Measurements from ENCODE around the gene DUSP9. TPM values are rescaled to one million over a fixed set of nuclear protein-coding genes. Genes with fewer than 3 reads are reported as not detected.

The DUSP9 gene
- total RNA-seq, 8 experiments from 2014 or later, result 0.43 to 2.1 (median 0.77) TPM; not detected in 1

GRCh38 chrX:153649915-153650782, 3.1 kb downstream of the DUSP9 start:
- H3K4me1 ChIP-seq (replicated peaks in 1 of 2), result peaks cover 0 to 9% of the 10 kb centered on the region in 2 donors
- H3K4me3 ChIP-seq, result no peak overlapping the region
- no peak overlapping the region for H3K27ac ChIP-seq
- no peak for ATAC-seq (replicated peaks in 6 of 8)
- in situ Hi-C loops (cut with MboI; ENCODE audit: low pct_unique_long_range_greater_than_20kb in 2 of 9, low sequenced_read_pairs in 9 of 9, unreplicated experiment in 9 of 9), result loop anchor here in 3 of 9 experiments (25.0 kb wide), 2 partner anchors 88 to 113 kb away; no protein-coding TSS in a partner anchor
- no CpG with 5 or more reads among the region's 41 CpGs for WGBS, 10 experiments

GRCh38 chrX:153650959-153651358, 4.0 kb downstream of the DUSP9 start:
- Histone ChIP-seq H3K4me3 (no peak overlapping the region), H3K4me1 (replicated peaks in 1 of 2) (peaks cover 0 to 9% of the 10 kb centered on the region in 2 donors), H3K27ac (no peak overlapping the region)
- in situ Hi-C loops (cut with MboI; ENCODE audit: low pct_unique_long_range_greater_than_20kb in 2 of 9, low sequenced_read_pairs in 9 of 9, unreplicated experiment in 9 of 9), result loop anchor here in 3 of 9 experiments (25.0 kb wide), 2 partner anchors 89 to 114 kb away; no protein-coding TSS in a partner anchor
- WGBS, 10 experiments, result 60 to 75% methylated on average over 1 to 4 of the region's 13 CpGs; no CpG with 5 or more reads in 8 of the 10 experiments
- no peak for ATAC-seq (replicated peaks in 6 of 8)

GRCh38 chrX:153651540-153652079, 4.6 kb downstream of the DUSP9 start:
- in situ Hi-C loops (cut with MboI; ENCODE audit: low pct_unique_long_range_greater_than_20kb in 2 of 9, low sequenced_read_pairs in 9 of 9, unreplicated experiment in 9 of 9), result loop anchor here in 3 of 9 experiments (25.0 kb wide), 2 partner anchors 89 to 114 kb away; no protein-coding TSS in a partner anchor
- peak in 2 of 8 experiments; percentile 24 to 36 for ATAC-seq (replicated peaks in 6 of 8)
- peaks cover 0 to 6% of the 10 kb centered on the region in 2 donors for H3K4me1 ChIP-seq (replicated peaks in 1 of 2)
- WGBS, 10 experiments, result 0 to 55% methylated on average over 1 to 4 of the region's 9 CpGs; no CpG with 5 or more reads in 8 of the 10 experiments
- no peak overlapping the region for H3K4me3 ChIP-seq
- H3K27ac ChIP-seq, result no peak overlapping the region

- no peak overlapping the region for H3K27ac ChIP-seq
- no peaks in the 10 kb centered on the region for H3K4me1 ChIP-seq (replicated peaks in 1 of 2)
- H3K4me3 ChIP-seq, result no peak overlapping the region
- ATAC-seq (replicated peaks in 6 of 8), result no peak
- whole genome bisulfite sequencing, 10 experiments, result 50 to 100% (median 83%) methylated on average over 1 to 2 of the region's 2 CpGs; no CpG with 5 or more reads in 1 of the 10 experiments
- in situ Hi-C loops (cut with MboI; ENCODE audit: low pct_unique_long_range_greater_than_20kb in 2 of 9, low sequenced_read_pairs in 9 of 9, unreplicated experiment in 9 of 9), result loop anchor here in 3 of 9 experiments (25.0 kb wide), 2 partner anchors 91 to 116 kb away; no protein-coding TSS in a partner anchor
Observed at GRCh38 chrX:153653556-153653955, 6.6 kb downstream of the DUSP9 start.

- in situ Hi-C loops (cut with MboI; ENCODE audit: low pct_unique_long_range_greater_than_20kb in 2 of 9, low sequenced_read_pairs in 9 of 9, unreplicated experiment in 9 of 9), result loop anchor here in 3 of 9 experiments (25.0 kb wide), 2 partner anchors 95 to 120 kb away; no protein-coding TSS in a partner anchor
- no peak overlapping the region for H3K27ac ChIP-seq
- no peaks in the 10 kb centered on the region for H3K4me1 ChIP-seq (replicated peaks in 1 of 2)
- 0 to 59% methylated on average over 1 to 8 of the region's 9 CpGs; no CpG with 5 or more reads in 8 of the 10 experiments for WGBS, 10 experiments
- no peak overlapping the region for H3K4me3 ChIP-seq
- ATAC-seq (replicated peaks in 6 of 8), result no peak
Observed at GRCh38 chrX:153657161-153657560, 10.2 kb downstream of the DUSP9 start.

- H3K4me1 ChIP-seq (replicated peaks in 1 of 2), result no peaks in the 10 kb centered on the region
- in situ Hi-C loops (cut with MboI; ENCODE audit: low pct_unique_long_range_greater_than_20kb in 2 of 9, low sequenced_read_pairs in 9 of 9, unreplicated experiment in 9 of 9), result loop anchor here in 3 of 9 experiments (25.0 kb wide), 2 partner anchors 97 to 122 kb away; no protein-coding TSS in a partner anchor
- H3K27ac ChIP-seq, result no peak overlapping the region
- H3K4me3 ChIP-seq, result no peak overlapping the region
- no peak for ATAC-seq (replicated peaks in 6 of 8)
- WGBS, 10 experiments, result 0 to 100% (median 60%) methylated on average over 1 to 3 of the region's 3 CpGs; no CpG with 5 or more reads in 4 of the 10 experiments
Observed at GRCh38 chrX:153659268-153659667, 12.3 kb downstream of the DUSP9 start.

GRCh38 chrX:153662266-153662665, 15.3 kb downstream of the DUSP9 start:
- WGBS, 10 experiments, result 0% methylated on average over 1 of the region's 31 CpGs; no CpG with 5 or more reads in 9 of the 10 experiments
- H3K4me1 ChIP-seq (replicated peaks in 1 of 2), result no peaks in the 10 kb centered on the region
- in situ Hi-C loops (cut with MboI; ENCODE audit: low pct_unique_long_range_greater_than_20kb in 2 of 9, low sequenced_read_pairs in 9 of 9, unreplicated experiment in 9 of 9), result loop anchor here in 3 of 9 experiments (25.0 kb wide), 2 partner anchors 100 to 125 kb away; no protein-coding TSS in a partner anchor
- ATAC-seq (replicated peaks in 6 of 8), result peak in 1 of 8 experiments; percentile 45
- no peak overlapping the region for H3K27ac ChIP-seq
- H3K4me3 ChIP-seq, result no peak overlapping the region

GRCh38 chrX:153665726-153666306, 18.8 kb downstream of the DUSP9 start:
- H3K4me3 ChIP-seq, result no peak overlapping the region
- peaks cover 0 to 7% of the 10 kb centered on the region in 2 donors for H3K4me1 ChIP-seq (replicated peaks in 1 of 2)
- no peak for ATAC-seq (replicated peaks in 6 of 8)
- H3K27ac ChIP-seq, result no peak overlapping the region
- in situ Hi-C loops (cut with MboI; ENCODE audit: low pct_unique_long_range_greater_than_20kb in 2 of 9, low sequenced_read_pairs in 9 of 9, unreplicated experiment in 9 of 9), result loop anchor here in 3 of 9 experiments (25.0 kb wide), 2 partner anchors 104 to 129 kb away; no protein-coding TSS in a partner anchor
- WGBS, 10 experiments, result 64 to 100% methylated on average over 1 to 3 of the region's 9 CpGs; no CpG with 5 or more reads in 8 of the 10 experiments

GRCh38 chrX:153667281-153667955, 20.4 kb downstream of the DUSP9 start:
- peak in 7 of 8 experiments; percentile 17 to 58 (median 32) for ATAC-seq (replicated peaks in 6 of 8)
- in situ Hi-C loops (cut with MboI; ENCODE audit: low pct_unique_long_range_greater_than_20kb in 2 of 9, low sequenced_read_pairs in 9 of 9, unreplicated experiment in 9 of 9), result loop anchor here in 3 of 9 experiments (25.0 kb wide), 2 partner anchors 105 to 130 kb away; no protein-coding TSS in a partner anchor
- peaks cover 0 to 7% of the 10 kb centered on the region in 2 donors for H3K4me1 ChIP-seq (replicated peaks in 1 of 2)
- H3K4me3 ChIP-seq, result peak overlapping the region in 3 of 5 donors; percentile 13 to 27 (median 26)
- 57 to 100% methylated on average over 1 to 8 of the region's 11 CpGs; no CpG with 5 or more reads in 8 of the 10 experiments for WGBS, 10 experiments
- no peak overlapping the region for H3K27ac ChIP-seq

- ATAC-seq (replicated peaks in 6 of 8), result peak; percentile 85 to 95 (median 92)
- peak overlapping the region in 3 of 5 donors; percentile 13 to 27 (median 26) for H3K4me3 ChIP-seq
Observed at GRCh38 chrX:153667956-153668396, 21.0 kb downstream of the DUSP9 start.

GRCh38 chrX:153668423-153669173, 21.6 kb downstream of the DUSP9 start:
- no peak overlapping the region for H3K27ac ChIP-seq
- 20 to 100% (median 80%) methylated on average over 1 to 2 of the region's 11 CpGs; no CpG with 5 or more reads in 6 of the 10 experiments for WGBS, 10 experiments
- H3K4me3 ChIP-seq, result no peak overlapping the region
- in situ Hi-C loops (cut with MboI; ENCODE audit: low pct_unique_long_range_greater_than_20kb in 2 of 9, low sequenced_read_pairs in 9 of 9, unreplicated experiment in 9 of 9), result loop anchor here in 3 of 9 experiments (25.0 kb wide), 2 partner anchors 106 to 131 kb away; no protein-coding TSS in a partner anchor
- peaks cover 0 to 9% of the 10 kb centered on the region in 2 donors for H3K4me1 ChIP-seq (replicated peaks in 1 of 2)
- ATAC-seq (replicated peaks in 6 of 8), result no peak

More at GRCh38 chrX:153667956-153668396, 21.0 kb downstream of the DUSP9 start:
- Histone ChIP-seq H3K4me1 (replicated peaks in 1 of 2) (peaks cover 0 to 7% of the 10 kb centered on the region in 2 donors), H3K27ac (no peak overlapping the region)
- in situ Hi-C loops (cut with MboI; ENCODE audit: low pct_unique_long_range_greater_than_20kb in 2 of 9, low sequenced_read_pairs in 9 of 9, unreplicated experiment in 9 of 9), result loop anchor here in 3 of 9 experiments (25.0 kb wide), 2 partner anchors 106 to 131 kb away; no protein-coding TSS in a partner anchor
- WGBS, 10 experiments, result 10% methylated on average over 2 of the region's 14 CpGs; no CpG with 5 or more reads in 9 of the 10 experiments

Measured in motor neuron (in vitro differentiated cells).